ENCODE results near the gene DPF1.

DPF1 gene

DNA sequence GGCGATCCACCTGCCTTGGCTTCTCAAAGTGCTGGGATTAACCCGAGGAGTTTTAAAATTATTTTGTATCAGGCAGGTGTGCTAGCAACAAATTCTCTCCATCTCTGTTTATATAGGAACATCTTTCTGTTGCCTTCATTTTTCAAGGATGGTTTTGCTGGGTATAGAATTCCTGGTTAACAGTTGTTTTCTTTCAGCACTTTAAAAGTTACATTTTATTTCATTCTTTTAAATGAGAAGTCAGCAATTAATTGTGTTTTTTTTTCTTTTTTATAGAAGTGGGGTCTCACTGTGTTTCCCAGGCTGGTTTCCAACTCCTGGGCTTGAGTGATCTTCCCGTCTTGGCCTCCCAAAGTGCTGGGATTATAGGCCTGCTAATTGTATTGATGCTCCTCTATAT is 44.0 kb downstream of the DPF1 start:
- H2AK5ac ChIP-seq (ENCODE audit: low read depth, low read length): no peak overlapping the region
- H3K4ac ChIP-seq (ENCODE audit: low read length): no peak overlapping the region
- H3K18ac ChIP-seq (ENCODE audit: low read length): no peak overlapping the region
- H2BK12ac ChIP-seq (ENCODE audit: low read length): no peak overlapping the region
- H3K4me2 ChIP-seq (ENCODE audit: insufficient read depth, low read length, poor library complexity, severe bottlenecking): no peak overlapping the region
- DNase-seq (ENCODE audit: low spot score): no peak
- H3K9me3 ChIP-seq (replicated peaks in 1 of 2; ENCODE audit: control insufficient read depth in 2 of 2, insufficient read depth in 1 of 2, low read depth in 1 of 2, low read length in 2 of 2): peaks cover 3 to 23% of the 10 kb centered on the region in 2 donors
- H4K91ac ChIP-seq (ENCODE audit: low read depth, low read length, poor library complexity): no peak overlapping the region
- no peak overlapping the region for H3K4me3 ChIP-seq (ENCODE audit: low read length in 2 of 2)
- no peak overlapping the region for H3K9ac ChIP-seq (ENCODE audit: low read depth, low read length, poor library complexity)
- no peak overlapping the region for H2BK5ac ChIP-seq (ENCODE audit: low read length)
- no peak overlapping the region for H2AFZ ChIP-seq (ENCODE audit: low read length)
- no peak overlapping the region for H3K23ac ChIP-seq (ENCODE audit: low read depth, low read length, poor library complexity)
- H2BK15ac ChIP-seq (ENCODE audit: low read length): no peak overlapping the region
- H3K4me1 ChIP-seq (ENCODE audit: control insufficient read depth in 2 of 2, insufficient read depth in 1 of 2, low read depth in 1 of 2, low read length in 2 of 2): peaks cover 0 to 18% of the 10 kb centered on the region in 2 donors
- no CpG with 5 or more reads among the region's 3 CpGs for WGBS, 2 donors (ENCODE audit: extremely low coverage in 2 of 2, insufficient read length in 2 of 2, insufficient replicate concordance in 1 of 2)
- H3K27me3 ChIP-seq (ENCODE audit: control insufficient read depth in 3 of 3, insufficient read depth in 3 of 3, low read depth in 1 of 3, low read length in 3 of 3): no peaks in the 10 kb centered on the region
- H3K79me1 ChIP-seq (ENCODE audit: low read depth, low read length): no peaks in the 10 kb centered on the region
- H4K8ac ChIP-seq (ENCODE audit: low read depth, low read length): no peak overlapping the region
- no peak overlapping the region for H3K27ac ChIP-seq (replicated peaks; ENCODE audit: low read length)
- no peak overlapping the region for H2BK120ac ChIP-seq (ENCODE audit: low read depth, low read length)
- no peak overlapping the region for H3K14ac ChIP-seq (ENCODE audit: low read length)
- H3K36me3 ChIP-seq (replicated peaks in 1 of 2; ENCODE audit: control insufficient read depth in 2 of 2, insufficient read depth in 2 of 2, low read length in 2 of 2): peaks cover 4 to 27% of the 10 kb centered on the region in 2 donors

DNA sequence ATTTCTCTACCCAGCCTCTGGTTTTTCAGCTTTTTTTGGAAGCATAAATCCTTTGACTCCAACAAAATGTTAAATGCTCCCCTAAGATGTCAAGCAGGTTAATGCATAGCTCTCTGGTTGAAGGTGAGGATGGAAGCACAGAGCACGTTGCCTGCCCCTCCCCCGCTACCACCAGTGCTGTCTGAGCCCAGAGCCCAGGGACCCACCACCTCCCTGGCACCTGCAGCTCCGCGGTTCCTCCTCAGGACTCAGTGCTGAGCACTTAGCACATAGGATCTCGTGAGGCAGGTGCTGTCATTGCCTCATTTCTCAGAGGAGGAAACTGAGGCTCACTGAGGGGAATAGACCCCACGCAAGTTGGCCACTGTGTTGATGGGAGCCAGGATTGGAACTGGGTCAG is 48.6 kb downstream of the DPF1 start:
- DNase-seq (ENCODE audit: low spot score): no peak
- H3K14ac ChIP-seq (ENCODE audit: low read length): no peak overlapping the region
- H3K4me1 ChIP-seq (ENCODE audit: control insufficient read depth in 2 of 2, insufficient read depth in 1 of 2, low read depth in 1 of 2, low read length in 2 of 2): no peaks in the 10 kb centered on the region
- no peak overlapping the region for H4K91ac ChIP-seq (ENCODE audit: low read depth, low read length, poor library complexity)
- no peak overlapping the region for H2AK5ac ChIP-seq (ENCODE audit: low read depth, low read length)
- peaks cover 0 to 17% of the 10 kb centered on the region in 2 donors for H3K9me3 ChIP-seq (replicated peaks in 1 of 2; ENCODE audit: control insufficient read depth in 2 of 2, insufficient read depth in 1 of 2, low read depth in 1 of 2, low read length in 2 of 2)
- no peak overlapping the region for H3K4me3 ChIP-seq (ENCODE audit: low read length in 2 of 2)
- WGBS, 2 donors (ENCODE audit: extremely low coverage in 2 of 2, insufficient read length in 2 of 2, insufficient replicate concordance in 1 of 2): no CpG with 5 or more reads among the region's 6 CpGs
- H2BK120ac ChIP-seq (ENCODE audit: low read depth, low read length): no peak overlapping the region
- no peak overlapping the region for H2BK12ac ChIP-seq (ENCODE audit: low read length)
- H2BK5ac ChIP-seq (ENCODE audit: low read length): no peak overlapping the region
- no peaks in the 10 kb centered on the region for H3K79me1 ChIP-seq (ENCODE audit: low read depth, low read length)
- no peak overlapping the region for H3K27ac ChIP-seq (replicated peaks; ENCODE audit: low read length)
- H3K4ac ChIP-seq (ENCODE audit: low read length): no peak overlapping the region
- H3K27me3 ChIP-seq (ENCODE audit: control insufficient read depth in 3 of 3, insufficient read depth in 3 of 3, low read depth in 1 of 3, low read length in 3 of 3): no peaks in the 10 kb centered on the region
- H3K18ac ChIP-seq (ENCODE audit: low read length): no peak overlapping the region
- no peak overlapping the region for H4K8ac ChIP-seq (ENCODE audit: low read depth, low read length)
- H2AFZ ChIP-seq (ENCODE audit: low read length): no peak overlapping the region
- no peak overlapping the region for H3K9ac ChIP-seq (ENCODE audit: low read depth, low read length, poor library complexity)
- H3K23ac ChIP-seq (ENCODE audit: low read depth, low read length, poor library complexity): peak overlapping the region; percentile 17
- H2BK15ac ChIP-seq (ENCODE audit: low read length): no peak overlapping the region
- H3K36me3 ChIP-seq (replicated peaks in 1 of 2; ENCODE audit: control insufficient read depth in 2 of 2, insufficient read depth in 2 of 2, low read length in 2 of 2): peaks cover 0 to 5% of the 10 kb centered on the region in 2 donors
- no peak overlapping the region for H3K4me2 ChIP-seq (ENCODE audit: insufficient read depth, low read length, poor library complexity, severe bottlenecking)

DNA sequence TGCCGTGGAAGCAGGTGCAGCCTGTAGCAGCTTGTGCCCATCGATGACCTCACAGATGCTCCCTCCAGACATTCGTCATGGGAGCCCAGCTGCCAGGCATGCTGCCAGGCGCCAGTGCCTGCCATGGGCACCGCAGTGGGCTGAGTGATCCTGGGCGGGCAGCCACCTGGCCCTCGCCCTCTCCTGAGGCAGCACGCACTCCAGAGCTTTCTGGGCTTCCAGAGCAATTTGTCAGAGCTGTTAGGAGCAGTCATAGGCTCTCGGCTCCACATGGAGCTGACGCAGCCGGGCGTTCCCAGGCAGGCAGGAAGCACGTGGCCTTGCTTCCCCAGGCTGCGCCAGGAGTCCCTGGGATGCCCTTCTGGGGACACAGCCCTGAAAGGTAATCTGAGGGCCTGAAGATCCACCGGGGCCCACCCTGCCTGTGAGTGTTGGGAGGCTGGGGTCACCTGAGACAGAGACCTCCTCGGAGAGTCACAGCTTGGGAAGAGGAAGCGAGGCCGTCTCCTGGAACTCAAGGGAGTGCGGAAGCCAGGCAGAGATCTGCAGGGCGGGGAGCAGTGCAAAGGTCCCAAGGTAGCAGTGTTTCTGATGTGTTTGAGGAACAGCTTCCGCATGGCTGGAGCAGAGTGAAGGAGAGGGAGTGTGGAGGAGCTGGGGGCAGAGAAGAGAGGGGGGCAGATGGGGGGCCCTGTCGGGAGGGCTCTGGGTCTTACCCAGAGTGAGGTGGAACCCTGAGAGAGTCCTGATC is 50.6 kb downstream of the DPF1 start:
- Histone ChIP-seq H3K4me2 (ENCODE audit: insufficient read depth, low read length, poor library complexity, severe bottlenecking) (no peak overlapping the region), H3K9me3 (replicated peaks in 1 of 2; ENCODE audit: control insufficient read depth in 2 of 2, insufficient read depth in 1 of 2, low read depth in 1 of 2, low read length in 2 of 2) (no peaks in the 10 kb centered on the region), H2AK5ac (ENCODE audit: low read depth, low read length) (no peak overlapping the region), H3K18ac (ENCODE audit: low read length) (peak overlapping the region; percentile 59), H3K23ac (ENCODE audit: low read depth, low read length, poor library complexity) (no peak overlapping the region), H2BK5ac (ENCODE audit: low read length) (peak overlapping the region; percentile 1), H4K8ac (ENCODE audit: low read depth, low read length) (no peak overlapping the region), H3K27ac (replicated peaks; ENCODE audit: low read length) (no peak overlapping the region), H2BK120ac (ENCODE audit: low read depth, low read length) (no peak overlapping the region), H3K4ac (ENCODE audit: low read length) (no peak overlapping the region), H2BK12ac (ENCODE audit: low read length) (no peak overlapping the region), H4K91ac (ENCODE audit: low read depth, low read length, poor library complexity) (no peak overlapping the region), H3K9ac (ENCODE audit: low read depth, low read length, poor library complexity) (peak overlapping the region; percentile 37), H3K4me1 (ENCODE audit: control insufficient read depth in 2 of 2, insufficient read depth in 1 of 2, low read depth in 1 of 2, low read length in 2 of 2) (peaks cover 4% of the 10 kb centered on the region in 2 donors), H3K27me3 (ENCODE audit: control insufficient read depth in 3 of 3, insufficient read depth in 3 of 3, low read depth in 1 of 3, low read length in 3 of 3) (no peaks in the 10 kb centered on the region), H3K79me1 (ENCODE audit: low read depth, low read length) (no peaks in the 10 kb centered on the region), H2AFZ (ENCODE audit: low read length) (no peak overlapping the region), H3K14ac (ENCODE audit: low read length) (no peak overlapping the region), H3K4me3 (ENCODE audit: low read length in 2 of 2) (peak overlapping the region in 1 of 2 donors; percentile 29), H2BK15ac (ENCODE audit: low read length) (no peak overlapping the region), H3K36me3 (replicated peaks in 1 of 2; ENCODE audit: control insufficient read depth in 2 of 2, insufficient read depth in 2 of 2, low read length in 2 of 2) (peaks cover 0 to 9% of the 10 kb centered on the region in 2 donors)
- no peak for DNase-seq (ENCODE audit: low spot score)
- WGBS, 2 donors (ENCODE audit: extremely low coverage in 2 of 2, insufficient read length in 2 of 2, insufficient replicate concordance in 1 of 2): no CpG with 5 or more reads among the region's 22 CpGs

DNA sequence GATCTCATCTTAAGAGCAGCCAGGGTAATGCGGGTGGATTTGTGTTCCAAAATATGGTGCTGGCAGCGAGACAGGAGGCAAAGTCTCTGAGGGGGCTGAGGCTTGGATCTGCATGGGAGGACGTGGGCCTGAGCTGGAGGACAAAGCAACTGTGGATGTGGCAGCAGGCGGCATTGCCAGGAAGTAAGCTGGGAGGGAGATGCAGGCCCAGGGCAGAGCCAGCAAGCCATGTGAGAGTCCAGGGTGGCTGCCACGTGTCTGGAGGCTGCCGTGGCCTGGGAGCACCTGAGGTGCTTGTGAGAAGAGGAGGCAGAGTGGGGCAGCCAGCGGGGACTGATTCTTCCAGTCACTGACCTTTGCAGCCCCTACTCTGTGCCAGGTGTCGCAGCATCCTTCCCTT is 52.0 kb downstream of the DPF1 start:
- H3K36me3 ChIP-seq (replicated peaks in 1 of 2; ENCODE audit: control insufficient read depth in 2 of 2, insufficient read depth in 2 of 2, low read length in 2 of 2): peaks cover 0 to 19% of the 10 kb centered on the region in 2 donors
- no peak overlapping the region for H3K4ac ChIP-seq (ENCODE audit: low read length)
- H3K79me1 ChIP-seq (ENCODE audit: low read depth, low read length): no peaks in the 10 kb centered on the region
- no peak overlapping the region for H2AFZ ChIP-seq (ENCODE audit: low read length)
- no peak overlapping the region for H2BK12ac ChIP-seq (ENCODE audit: low read length)
- no peak overlapping the region for H4K91ac ChIP-seq (ENCODE audit: low read depth, low read length, poor library complexity)
- H3K9ac ChIP-seq (ENCODE audit: low read depth, low read length, poor library complexity): no peak overlapping the region
- H3K27ac ChIP-seq (replicated peaks; ENCODE audit: low read length): no peak overlapping the region
- no peak overlapping the region for H2BK5ac ChIP-seq (ENCODE audit: low read length)
- H4K8ac ChIP-seq (ENCODE audit: low read depth, low read length): no peak overlapping the region
- H3K14ac ChIP-seq (ENCODE audit: low read length): no peak overlapping the region
- H3K23ac ChIP-seq (ENCODE audit: low read depth, low read length, poor library complexity): no peak overlapping the region
- peaks cover 4% of the 10 kb centered on the region in 2 donors for H3K4me1 ChIP-seq (ENCODE audit: control insufficient read depth in 2 of 2, insufficient read depth in 1 of 2, low read depth in 1 of 2, low read length in 2 of 2)
- H3K4me3 ChIP-seq (ENCODE audit: low read length in 2 of 2): no peak overlapping the region
- H3K9me3 ChIP-seq (replicated peaks in 1 of 2; ENCODE audit: control insufficient read depth in 2 of 2, insufficient read depth in 1 of 2, low read depth in 1 of 2, low read length in 2 of 2): no peaks in the 10 kb centered on the region
- WGBS, 2 donors (ENCODE audit: extremely low coverage in 2 of 2, insufficient read length in 2 of 2, insufficient replicate concordance in 1 of 2): no CpG with 5 or more reads among the region's 8 CpGs
- no peak overlapping the region for H2BK15ac ChIP-seq (ENCODE audit: low read length)
- H3K18ac ChIP-seq (ENCODE audit: low read length): peak overlapping the region; percentile 50
- no peak overlapping the region for H2AK5ac ChIP-seq (ENCODE audit: low read depth, low read length)
- H2BK120ac ChIP-seq (ENCODE audit: low read depth, low read length): no peak overlapping the region
- no peaks in the 10 kb centered on the region for H3K27me3 ChIP-seq (ENCODE audit: control insufficient read depth in 3 of 3, insufficient read depth in 3 of 3, low read depth in 1 of 3, low read length in 3 of 3)
- no peak for DNase-seq (ENCODE audit: low spot score)
- no peak overlapping the region for H3K4me2 ChIP-seq (ENCODE audit: insufficient read depth, low read length, poor library complexity, severe bottlenecking)
